CD4-positive, alpha-beta T cell treated with Interleukin-6 for 4 hours (primary cell): Measurements from ENCODE around the gene RAB35.

Source experiments
- DNase-seq: peaks from one replicate; pipeline ENCODE4 v3.0.0-alpha.2; 2020; ENCODE audit warnings: mixed read lengths

The RAB35 gene

GRCh38 chr12:120081641-120082040 lies 34.9 kb downstream of the RAB35 start:
- no peak for DNase-seq

- no peak for DNase-seq
Observed at GRCh38 chr12:120079411-120080400, 36.8 kb downstream of the RAB35 start.

- DNase-seq, result peak; percentile 51
Observed at GRCh38 chr12:120078868-120079267, 37.7 kb downstream of the RAB35 start.

DNA sequence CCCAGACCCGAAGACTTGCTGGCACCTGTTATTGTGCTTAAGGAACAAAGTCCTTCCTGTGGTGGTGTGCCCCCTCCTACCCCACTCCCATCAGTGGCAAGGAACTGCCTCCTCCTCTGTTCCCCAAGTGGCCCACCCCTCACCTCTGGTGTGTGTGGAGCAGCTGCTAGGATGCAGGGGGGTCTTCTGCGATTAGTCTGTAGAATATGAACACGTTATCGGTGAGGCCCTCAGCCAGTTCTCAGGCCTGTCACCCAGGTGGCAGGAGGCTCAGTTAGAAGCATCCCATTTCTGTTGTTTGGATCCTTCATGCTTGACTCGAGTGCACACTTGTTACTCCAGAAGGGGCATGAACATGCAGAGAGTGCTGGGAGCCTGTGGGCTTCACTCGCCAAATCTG lies 39.3 kb downstream of the RAB35 start:
- DNase-seq, result no peak

DNA sequence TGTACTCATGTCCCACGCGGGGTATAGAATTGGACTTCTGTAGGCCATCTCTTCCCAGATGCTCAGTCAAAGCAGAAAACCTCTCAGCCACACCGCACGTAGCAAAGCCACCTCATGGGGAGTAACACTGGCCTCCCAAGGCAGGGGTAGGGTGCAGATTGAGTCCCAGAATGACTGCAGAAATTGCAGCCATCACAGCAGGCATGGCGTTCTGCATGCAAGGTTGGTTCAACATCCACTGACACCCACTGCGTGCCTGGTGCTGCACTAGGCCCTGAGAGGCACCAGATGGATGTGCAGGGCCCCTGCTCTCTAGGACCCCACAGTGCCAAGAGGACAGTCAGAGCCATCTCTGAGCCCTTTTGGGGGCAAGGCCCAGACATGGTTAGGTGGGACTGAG lies 39.9 kb downstream of the RAB35 start:
- DNase-seq, result no peak

DNA sequence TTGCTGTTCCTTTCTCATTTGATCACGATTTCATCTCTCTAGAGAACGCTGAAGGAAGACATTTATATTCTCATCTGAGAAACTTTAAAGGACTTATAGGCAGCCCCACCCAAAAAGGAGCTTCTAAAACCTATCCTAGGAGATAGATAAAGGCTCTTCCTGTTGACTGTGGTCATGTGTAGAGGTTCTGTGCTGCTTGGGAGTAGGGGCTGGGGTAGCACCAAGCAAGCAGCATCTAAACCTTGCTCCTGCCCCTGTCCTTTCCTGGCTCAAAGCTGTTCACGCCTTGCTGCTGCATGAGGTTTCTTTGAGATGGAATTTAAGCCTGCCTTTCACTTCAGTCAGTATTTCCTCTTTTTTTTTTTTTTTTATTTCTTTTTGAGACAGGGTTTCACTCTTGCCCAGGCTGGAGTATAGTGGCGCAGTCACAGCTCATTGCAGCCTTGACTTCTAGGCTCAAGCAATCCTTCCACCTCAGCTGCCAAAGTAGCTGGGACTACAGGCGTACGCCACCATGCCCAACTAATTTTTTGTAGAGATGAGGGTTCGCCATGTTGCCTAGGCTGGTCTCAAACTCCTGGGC lies 41.4 kb downstream of the RAB35 start:
- DNase-seq, result no peak

GRCh38 chr12:120072472-120073249 lies 43.9 kb downstream of the RAB35 start:
- no peak for DNase-seq

DNA sequence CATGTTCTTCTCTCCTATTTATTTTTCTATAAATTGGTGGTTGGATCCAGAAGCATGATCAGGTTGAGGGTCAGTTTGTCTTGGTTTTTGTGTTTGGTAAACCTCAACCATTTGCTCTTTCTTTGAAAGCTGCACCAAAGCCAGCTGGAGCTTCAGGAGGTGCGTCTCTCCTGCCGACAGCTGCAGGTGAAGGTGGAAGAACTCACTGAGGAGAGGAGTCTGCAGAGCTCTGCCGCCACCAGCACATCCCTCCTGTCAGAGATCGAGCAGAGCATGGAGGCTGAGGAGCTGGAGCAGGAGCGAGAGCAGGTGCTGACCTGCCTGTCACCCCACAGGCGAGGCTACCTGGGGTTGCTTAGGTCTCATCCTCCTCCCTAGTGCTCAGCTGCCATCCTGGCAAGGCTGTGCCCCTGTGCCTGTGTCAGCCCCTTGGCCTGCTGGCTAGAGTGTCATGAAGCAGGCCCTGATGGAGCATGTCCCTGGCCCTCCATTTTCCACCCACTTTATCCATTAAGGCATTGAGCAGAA lies 45.0 kb downstream of the RAB35 start:
- DNase-seq, result no peak

DNA sequence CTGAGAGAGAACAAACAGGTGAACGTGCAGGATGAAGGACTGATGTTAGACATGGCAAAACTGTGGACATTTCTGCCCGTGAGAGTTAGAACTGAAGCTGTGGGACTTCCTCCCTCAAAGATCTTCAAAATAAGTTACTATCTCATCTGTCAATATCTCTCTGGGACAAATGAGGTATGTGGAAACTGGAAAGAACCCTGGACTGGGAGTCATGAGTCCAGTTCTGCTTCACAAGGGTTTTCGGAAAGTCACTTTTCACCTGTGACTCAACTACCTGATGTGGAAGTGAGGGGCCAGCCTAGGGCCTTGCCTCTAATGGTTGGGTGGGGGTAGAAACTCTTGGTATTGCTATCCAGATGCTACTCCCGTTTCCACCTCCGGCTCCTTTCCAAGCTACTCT lies 47.3 kb downstream of the RAB35 start:
- DNase-seq, result no peak

GRCh38 chr12:120067901-120068300 lies 48.7 kb downstream of the RAB35 start:
- DNase-seq, result no peak

DNA sequence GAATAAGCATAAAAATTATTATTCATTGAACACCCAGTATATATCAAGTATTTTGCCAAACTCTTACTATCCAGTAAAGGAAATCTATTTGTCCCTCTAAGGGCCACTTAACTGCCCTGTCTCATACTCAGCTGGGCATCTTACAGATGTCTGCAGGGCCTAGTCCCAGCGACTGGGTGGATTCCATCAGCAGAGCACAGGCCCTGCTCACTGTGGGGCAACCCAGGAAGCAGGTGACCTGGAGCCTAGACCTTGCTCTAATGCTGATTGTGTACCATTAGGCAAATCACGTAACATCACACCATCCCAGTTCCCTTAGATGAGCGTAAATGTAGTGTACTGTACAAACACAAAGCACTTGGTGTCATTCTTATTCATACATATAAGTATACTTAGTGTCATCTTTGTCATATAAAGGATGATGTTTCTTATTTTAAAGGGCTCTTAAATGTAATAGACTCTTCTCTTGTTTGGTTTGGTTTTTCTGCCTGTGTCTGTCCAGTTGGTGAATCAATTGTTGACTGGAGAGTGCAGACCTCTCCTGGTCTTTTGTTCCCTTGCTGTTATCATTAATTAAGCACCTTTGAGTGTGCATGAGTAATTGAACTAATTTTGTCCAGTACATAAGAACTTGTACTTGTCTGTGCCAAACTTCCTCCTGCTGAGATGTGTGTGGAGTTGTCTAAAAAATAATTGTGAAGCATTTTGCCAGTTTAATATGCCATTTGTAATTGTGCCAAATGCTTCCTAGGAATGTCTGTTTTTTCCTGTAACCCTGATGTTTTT lies 49.3 kb downstream of the RAB35 start:
- no peak for DNase-seq

GRCh38 chr12:120066341-120066740 lies 50.2 kb downstream of the RAB35 start:
- DNase-seq, result no peak

DNA sequence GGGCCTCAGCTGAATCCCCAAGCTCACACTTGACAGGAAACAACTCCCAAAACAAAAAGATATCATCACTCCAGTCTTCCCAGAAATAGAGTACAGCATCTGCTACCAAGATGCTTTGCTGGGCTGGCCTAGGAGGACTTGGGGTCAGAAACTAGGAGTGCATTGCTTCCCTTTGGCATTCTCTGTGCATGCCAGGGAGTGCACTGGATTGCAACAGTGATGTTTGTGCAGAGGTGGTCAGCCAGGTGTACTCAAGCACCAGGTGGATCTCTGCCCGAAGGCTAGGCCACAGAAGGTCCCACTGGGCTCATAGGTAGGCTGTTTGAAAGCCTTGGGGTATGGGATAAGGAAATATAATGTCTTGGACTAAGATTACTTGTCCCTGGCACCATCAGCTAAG lies 51.1 kb downstream of the RAB35 start:
- no peak for DNase-seq

- DNase-seq, result no peak
Observed at GRCh38 chr12:120064054-120064940, 52.3 kb downstream of the RAB35 start.

- no peak for DNase-seq
Observed at GRCh38 chr12:120062976-120063579, 53.5 kb downstream of the RAB35 start.

- DNase-seq, result no peak
Observed at GRCh38 chr12:120061575-120062214, 54.9 kb downstream of the RAB35 start.

DNA sequence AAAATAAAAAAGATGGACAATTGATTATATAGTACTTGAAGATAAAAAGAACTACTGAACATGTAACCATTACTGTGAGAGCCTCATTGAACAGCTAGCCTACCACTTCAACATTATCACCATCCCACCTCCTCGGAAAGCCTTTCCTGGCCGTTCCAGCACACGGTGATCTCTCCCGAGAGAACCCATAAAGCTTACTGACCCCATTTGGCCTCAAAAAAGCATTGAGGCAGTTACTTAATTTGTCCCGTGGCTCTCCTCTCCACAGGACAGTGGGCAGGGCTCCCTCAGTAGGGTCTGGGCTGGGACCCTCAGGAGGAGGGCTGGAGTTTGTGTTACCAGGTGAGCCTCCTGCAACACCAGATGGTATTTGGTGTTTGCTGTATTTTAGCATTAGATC lies 55.8 kb downstream of the RAB35 start:
- no peak for DNase-seq

DNA sequence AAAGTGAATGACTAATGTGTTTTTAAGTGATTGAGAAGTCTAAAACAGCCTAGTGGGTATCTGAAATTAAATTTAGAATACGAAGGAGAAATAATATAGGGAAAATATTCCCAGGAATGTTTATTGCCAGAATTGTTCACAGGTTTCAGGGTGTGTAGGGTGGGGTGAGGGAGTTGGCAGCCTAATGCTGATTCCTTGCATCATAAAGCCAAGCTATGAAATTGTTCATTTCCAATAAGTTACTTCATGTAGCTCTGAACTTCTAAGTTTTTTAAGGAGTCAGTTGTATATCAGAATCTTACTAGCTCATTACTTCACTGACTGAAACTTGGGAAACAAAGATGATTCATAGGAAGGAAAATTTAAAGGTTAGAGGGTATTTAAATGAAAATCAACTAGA lies 56.4 kb downstream of the RAB35 start:
- no peak for DNase-seq

- no peak for DNase-seq
Observed at GRCh38 chr12:120056739-120057138, 59.8 kb downstream of the RAB35 start.

GRCh38 chr12:120055231-120056000 lies 61.1 kb downstream of the RAB35 start:
- DNase-seq, result no peak
